Heart left ventricle (tissue), 13 donors: ENCODE data around the gene ZNF516.

ENCODE experiments used
- CTCF ChIP-seq, 12 donors: fragments of 200-600 bp; sonication (generic) in 4 of 12; IDR thresholded peaks; one replicate each; pipeline versions ENCODE4 v1.5.0 to v1.8.0; 2018 to 2022; ENCODE audit warnings: antibody characterized with exemption in 12 of 12, mild to moderate bottlenecking in 5 of 12
- POLR2A ChIP-seq, 2 donors: fragments of 450-650 bp; IDR thresholded peaks; one replicate each; pipeline ENCODE4 v1.6.1; 2017; ENCODE audit warnings: antibody characterized with exemption in 2 of 2, mild to moderate bottlenecking in 2 of 2, moderate library complexity in 2 of 2
- donor health status: ischemic (EF 13 %, LVEDD 7.1; RV severe dilation, severe dysfunction).
- donor health status: DM: no; HTN: yes; CAD: no.
- donor health status: DM: no; HTN: no; CAD: no.
- donor health status: ischemic (EF 25% LVEDD 6.9; RV normal size, moderate dysfunction).
- donor health status: ischemic (EF 25% LVEDD 5.7; RV mildly dilated, moderate dysfunction).
- donor health status: ischemic (EF 35%, LVEDD 5.7; RV mildly dilated, moderate dysfunction).
- donor health status: nonischemic (EF 11% LVEDD 7.7; RV severe dilation, severe dysfunction).
- donor health status: DM: yes; HTN: yes; CAD: no.
- donor health status: PGD.
- donor health status: ischemic (EF 29% LVEDD 5.4; RV normal size, mild dysfunction).
- donor health status: nonischemic (EF 23%, LVEDD 6.1; RV moderate dilation, normal function).

DNA sequence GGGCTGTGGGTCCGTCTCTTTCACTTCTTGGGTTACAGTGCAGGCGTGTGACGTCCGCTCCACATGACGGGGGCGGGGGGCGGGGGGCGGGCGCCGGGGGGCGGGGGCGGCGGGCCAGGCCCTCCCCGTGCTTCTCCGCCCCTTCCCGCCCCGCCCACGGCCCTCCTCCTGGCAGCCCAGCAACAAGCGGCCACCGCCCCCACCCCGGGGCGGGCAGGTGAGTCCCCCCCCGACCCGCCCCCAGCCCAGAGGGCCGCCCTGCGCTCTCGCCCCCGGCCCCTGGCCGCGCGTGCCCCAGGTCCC, 3.6 kb downstream of the ZNF516 start:
- no peak for TF ChIP-seq POLR2A (IDR thresholded peaks at IDR 0.05)
- TF ChIP-seq CTCF (IDR thresholded peaks at IDR 0.05) = no peak
